Testis (tissue), 2 donors: Measurements from ENCODE around the gene CLCN4.

Experiments used
- CTCF ChIP-seq, 3 experiments: fragments of 450-650 bp in 2 of 3; fragments of 200-600 bp in 1 of 3; sonication (generic) in 1 of 3; IDR thresholded peaks; one replicate each; pipeline ENCODE4 v1.5.1; 2016 to 2019; ENCODE audit warnings: antibody characterized with exemption in 3 of 3, mild to moderate bottlenecking in 2 of 3, moderate library complexity in 1 of 3
- POLR2A ChIP-seq: fragments of 450-650 bp; IDR thresholded peaks from one replicate; pipeline ENCODE4 v1.6.1; 2017; ENCODE audit warnings: antibody characterized with exemption, mild to moderate bottlenecking, moderate library complexity

DNA sequence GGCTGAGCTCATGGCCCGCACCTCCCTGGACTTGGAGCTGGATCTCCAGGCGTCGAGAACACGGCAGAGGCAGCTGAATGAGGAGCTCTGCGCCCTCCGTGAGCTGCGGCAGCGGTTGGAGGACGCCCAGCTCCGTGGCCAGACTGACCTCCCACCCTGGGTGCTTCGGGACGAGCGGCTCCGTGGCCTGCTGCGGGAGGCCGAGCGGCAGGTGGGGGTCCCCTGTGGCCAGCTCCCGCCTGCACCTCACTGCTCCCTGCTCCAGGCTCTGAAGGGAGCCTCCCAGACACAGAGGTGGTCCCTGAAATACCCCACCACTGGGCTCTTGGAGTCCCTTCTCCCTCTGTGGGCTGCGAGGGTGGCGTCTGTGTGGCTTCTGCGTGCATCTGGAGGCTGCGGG is 18.0 kb upstream of the CLCN4 start:
- TF ChIP-seq CTCF (IDR thresholded peaks at IDR 0.05) (no peak), POLR2A (no peak)
